ENCODE measurements around the gene MICAL3.
"Not testable (repeated sequence)": the region's sequence is repeated elsewhere in the genome, so short reads cannot be mapped to it uniquely, and the experiment has no call there.

The MICAL3 gene

GRCh38 chr22:18000441-18001039 is 23.8 kb downstream of the MICAL3 start:
- DNase-seq (ENCODE audit: low spot score) = no peak
- no peak for FAIRE-seq

- no peak for DNase-seq (ENCODE audit: low spot score)
These were observed 24.5 kb downstream of the MICAL3 start for GRCh38 chr22:17999851-18000250.

GRCh38 chr22:17998913-17999312 is 25.4 kb downstream of the MICAL3 start:
- no peak for DNase-seq (ENCODE audit: low spot score)
- no peak for FAIRE-seq

More at GRCh38 chr22:17999851-18000250, 24.5 kb downstream of the MICAL3 start:
- FAIRE-seq = no peak

- peak; percentile 96 for FAIRE-seq
- DNase-seq (ENCODE audit: low spot score) = peak; percentile 92
These were observed 26.9 kb downstream of the MICAL3 start for GRCh38 chr22:17997456-17997855.

- not testable (repeated sequence) for FAIRE-seq; DNase-seq (ENCODE audit: low spot score)
These were observed 29.1 kb downstream of the MICAL3 start for GRCh38 chr22:17995256-17995655.

- peak; percentile 94 for FAIRE-seq
- DNase-seq (ENCODE audit: low spot score) = peak; percentile 83
These were observed 29.8 kb downstream of the MICAL3 start for GRCh38 chr22:17994424-17995108.

- not testable (repeated sequence) for DNase-seq (ENCODE audit: low spot score); FAIRE-seq
These were observed 31.4 kb downstream of the MICAL3 start for GRCh38 chr22:17992976-17993375.

- DNase-seq (ENCODE audit: low spot score); FAIRE-seq: not testable (repeated sequence)
These were observed 32.4 kb downstream of the MICAL3 start for GRCh38 chr22:17991992-17992391.

- FAIRE-seq = no peak
These were observed 33.4 kb downstream of the MICAL3 start for GRCh38 chr22:17990942-17991341.

GRCh38 chr22:17990147-17990546 is 34.2 kb downstream of the MICAL3 start:
- FAIRE-seq (peak; percentile 52), DNase-seq (ENCODE audit: low spot score) (peak; percentile 61)

More at GRCh38 chr22:17990942-17991341, 33.4 kb downstream of the MICAL3 start:
- DNase-seq (ENCODE audit: low spot score) = no peak

- no peak for DNase-seq (ENCODE audit: low spot score)
- no peak for FAIRE-seq
These were observed 35.4 kb downstream of the MICAL3 start for GRCh38 chr22:17988800-17989513.

- DNase-seq (ENCODE audit: low spot score) (no peak), FAIRE-seq (no peak)
These were observed 38.8 kb downstream of the MICAL3 start for GRCh38 chr22:17985606-17986005.

GRCh38 chr22:17985071-17985470 is 39.3 kb downstream of the MICAL3 start:
- not testable (repeated sequence) for FAIRE-seq; DNase-seq (ENCODE audit: low spot score)

GRCh38 chr22:17984114-17984513 is 40.2 kb downstream of the MICAL3 start:
- DNase-seq (ENCODE audit: low spot score) (peak; percentile 31), FAIRE-seq (no peak)

- DNase-seq (ENCODE audit: low spot score) (no peak), FAIRE-seq (peak; percentile 66)
These were observed 41.7 kb downstream of the MICAL3 start for GRCh38 chr22:17982572-17983141.

- FAIRE-seq = no peak
- no peak for DNase-seq (ENCODE audit: low spot score)
These were observed 42.9 kb downstream of the MICAL3 start for GRCh38 chr22:17981497-17981896.

GRCh38 chr22:17980638-17981051 is 43.7 kb downstream of the MICAL3 start:
- DNase-seq (ENCODE audit: low spot score) = no peak
- no peak for FAIRE-seq

- FAIRE-seq = no peak
These were observed 44.3 kb downstream of the MICAL3 start for GRCh38 chr22:17980015-17980590.

GRCh38 chr22:17978027-17978426 is 46.3 kb downstream of the MICAL3 start:
- DNase-seq (ENCODE audit: low spot score) (no peak), FAIRE-seq (no peak)

More at GRCh38 chr22:17980015-17980590, 44.3 kb downstream of the MICAL3 start:
- no peak for DNase-seq (ENCODE audit: low spot score)

- DNase-seq (ENCODE audit: low spot score) = no peak
- FAIRE-seq = no peak
These were observed 47.0 kb downstream of the MICAL3 start for GRCh38 chr22:17977371-17977770.

- FAIRE-seq (no peak), DNase-seq (ENCODE audit: low spot score) (no peak)
These were observed 48.2 kb downstream of the MICAL3 start for GRCh38 chr22:17976121-17976520.

Measured in RCC 7860 (cell line).